DND-41 (cell line): ENCODE results near the gene COL6A3.

Source experiments
- EZH2 ChIP-seq: IDR thresholded peaks from 3 replicates; pipeline ENCODE4 v1.6.1; 2012; ENCODE audit warnings: borderline replicate concordance, low read depth, mild to moderate bottlenecking, moderate library complexity, low read length, inconsistent platforms; ENCODE audit not compliant: severe bottlenecking
- TF ChIP-seq, protein P1 (sequence below): IDR thresholded peaks from 2 replicates; pipeline ENCODE4 v1.5.1; 2012; ENCODE audit warnings: borderline replicate concordance, low read length, moderate library complexity, mild to moderate bottlenecking; ENCODE audit not compliant: poor library complexity, severe bottlenecking; ENCODE audit errors: extremely low read depth

DNA sequence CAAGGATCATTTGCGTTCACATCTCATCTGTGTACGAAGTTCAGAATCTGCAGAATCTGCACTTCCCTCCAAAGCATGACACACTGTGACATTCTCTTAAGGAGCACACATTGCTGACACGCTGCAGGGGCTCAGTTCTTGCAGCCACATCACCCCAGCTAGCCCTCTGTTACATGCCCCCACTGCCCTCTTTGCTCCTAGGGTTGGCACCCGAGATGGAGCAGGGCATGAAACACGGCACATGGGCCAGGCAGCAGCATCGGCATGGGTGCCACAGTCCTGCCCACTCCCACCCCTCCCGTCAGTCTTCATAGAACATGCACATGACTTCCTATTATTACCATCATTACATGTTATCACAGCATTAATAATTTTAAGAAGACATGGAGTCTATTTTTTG lies 76.4 kb downstream of the COL6A3 start:
- TF ChIP-seq, protein P1, sequence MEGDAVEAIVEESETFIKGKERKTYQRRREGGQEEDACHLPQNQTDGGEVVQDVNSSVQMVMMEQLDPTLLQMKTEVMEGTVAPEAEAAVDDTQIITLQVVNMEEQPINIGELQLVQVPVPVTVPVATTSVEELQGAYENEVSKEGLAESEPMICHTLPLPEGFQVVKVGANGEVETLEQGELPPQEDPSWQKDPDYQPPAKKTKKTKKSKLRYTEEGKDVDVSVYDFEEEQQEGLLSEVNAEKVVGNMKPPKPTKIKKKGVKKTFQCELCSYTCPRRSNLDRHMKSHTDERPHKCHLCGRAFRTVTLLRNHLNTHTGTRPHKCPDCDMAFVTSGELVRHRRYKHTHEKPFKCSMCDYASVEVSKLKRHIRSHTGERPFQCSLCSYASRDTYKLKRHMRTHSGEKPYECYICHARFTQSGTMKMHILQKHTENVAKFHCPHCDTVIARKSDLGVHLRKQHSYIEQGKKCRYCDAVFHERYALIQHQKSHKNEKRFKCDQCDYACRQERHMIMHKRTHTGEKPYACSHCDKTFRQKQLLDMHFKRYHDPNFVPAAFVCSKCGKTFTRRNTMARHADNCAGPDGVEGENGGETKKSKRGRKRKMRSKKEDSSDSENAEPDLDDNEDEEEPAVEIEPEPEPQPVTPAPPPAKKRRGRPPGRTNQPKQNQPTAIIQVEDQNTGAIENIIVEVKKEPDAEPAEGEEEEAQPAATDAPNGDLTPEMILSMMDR: no peak
- no peak for TF ChIP-seq EZH2
